ENCODE results near the gene GPC6. TPM values are rescaled to one million over a fixed set of nuclear protein-coding genes. Genes with fewer than 3 reads are reported as not detected.

Gene GPC6
- total and polyA plus RNA-seq, 9 of the 15 experiments (the other 6 are each of a cell fraction or from before 2014, with no cell fraction given): under 0.01 to 0.20 (median 0.01) TPM; not detected in 4

DNA sequence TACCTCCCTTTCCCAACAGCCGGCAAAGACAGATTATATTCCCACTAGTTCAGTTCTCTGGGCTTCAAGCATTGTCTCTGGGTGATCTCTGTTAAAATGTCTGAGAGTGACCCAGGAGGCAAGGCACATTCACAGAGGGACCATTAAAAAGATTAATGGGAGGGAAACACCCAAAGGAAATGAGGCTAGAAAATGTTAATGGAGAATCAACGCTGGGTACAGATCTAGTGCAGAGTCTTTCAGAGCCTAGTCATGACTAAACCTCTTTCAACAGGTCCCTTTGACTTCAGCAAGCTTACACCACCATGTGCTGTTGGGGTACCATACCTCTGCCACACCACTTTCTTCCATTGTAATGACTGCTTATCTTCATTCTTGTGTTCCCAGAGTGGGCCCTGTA lies 894.3 kb downstream of the GPC6 start (continued):
- TF ChIP-seq, protein P1, sequence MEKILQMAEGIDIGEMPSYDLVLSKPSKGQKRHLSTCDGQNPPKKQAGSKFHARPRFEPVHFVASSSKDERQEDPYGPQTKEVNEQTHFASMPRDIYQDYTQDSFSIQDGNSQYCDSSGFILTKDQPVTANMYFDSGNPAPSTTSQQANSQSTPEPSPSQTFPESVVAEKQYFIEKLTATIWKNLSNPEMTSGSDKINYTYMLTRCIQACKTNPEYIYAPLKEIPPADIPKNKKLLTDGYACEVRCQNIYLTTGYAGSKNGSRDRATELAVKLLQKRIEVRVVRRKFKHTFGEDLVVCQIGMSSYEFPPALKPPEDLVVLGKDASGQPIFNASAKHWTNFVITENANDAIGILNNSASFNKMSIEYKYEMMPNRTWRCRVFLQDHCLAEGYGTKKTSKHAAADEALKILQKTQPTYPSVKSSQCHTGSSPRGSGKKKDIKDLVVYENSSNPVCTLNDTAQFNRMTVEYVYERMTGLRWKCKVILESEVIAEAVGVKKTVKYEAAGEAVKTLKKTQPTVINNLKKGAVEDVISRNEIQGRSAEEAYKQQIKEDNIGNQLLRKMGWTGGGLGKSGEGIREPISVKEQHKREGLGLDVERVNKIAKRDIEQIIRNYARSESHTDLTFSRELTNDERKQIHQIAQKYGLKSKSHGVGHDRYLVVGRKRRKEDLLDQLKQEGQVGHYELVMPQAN (IDR thresholded peaks at IDR 0.05; ENCODE audit: borderline replicate concordance): no peak
- TF ChIP-seq BRD9 (IDR thresholded peaks at IDR 0.05; ENCODE audit: low read depth, partially characterized antibody) (no peak), SRSF3 (IDR thresholded peaks at IDR 0.05; ENCODE audit: insufficient read depth, low read length) (no peak), ZNF324 (CRISPR knock-in tag; IDR thresholded peaks at IDR 0.05) (no peak), IRF2 (CRISPR knock-in tag; IDR thresholded peaks at IDR 0.05) (no peak), ZNF217 (CRISPR knock-in tag; IDR thresholded peaks at IDR 0.05) (no peak), ARNT (IDR thresholded peaks at IDR 0.05) (no peak)

DNA sequence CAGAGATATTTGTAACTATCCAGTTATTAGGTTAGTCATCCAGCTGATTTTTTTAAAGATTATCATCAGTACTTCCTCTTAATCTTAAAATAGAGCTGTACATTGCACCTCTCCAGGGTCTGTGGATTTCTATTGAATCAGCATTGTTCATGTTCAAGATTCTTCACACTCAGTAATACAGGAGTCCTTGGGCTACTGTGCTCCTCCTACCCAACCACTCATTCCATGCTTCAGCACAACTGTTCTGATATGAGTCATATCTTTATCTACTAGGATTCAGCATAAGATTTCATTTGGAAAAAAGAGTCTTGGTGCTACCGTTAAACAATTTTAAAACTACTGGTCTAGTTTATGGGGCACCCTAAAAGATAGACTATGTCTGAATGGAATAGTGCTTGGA lies 895.1 kb downstream of the GPC6 start:
- Histone ChIP-seq H3K9me1 (ENCODE audit: control insufficient read depth, insufficient read depth, low read length) (no peaks in the 10 kb centered on the region), H3K9ac (ENCODE audit: insufficient read depth in 1 of 2, low read depth in 2 of 2, low read length in 2 of 2) (no peak overlapping the region), H3K36me3 (ENCODE audit: control insufficient read depth, insufficient read depth, low read length) (no peaks in the 10 kb centered on the region), H3K79me2 (ENCODE audit: control insufficient read depth, insufficient read depth, low read length) (no peaks in the 10 kb centered on the region), H3K9me3 (replicated peaks; ENCODE audit: control insufficient read depth, insufficient read depth, low read depth, low read length) (no peaks in the 10 kb centered on the region), H2AFZ (ENCODE audit: low read depth, low read length) (no peak overlapping the region), H4K20me1 (replicated peaks; ENCODE audit: control insufficient read depth, insufficient read depth, low read length) (no peaks in the 10 kb centered on the region), H3K27ac (ENCODE audit: extremely low read depth, low read depth, low read length) (no peak overlapping the region), H3K4me3 (no peak overlapping the region), H3K4me1 (replicated peaks in 1 of 2; ENCODE audit: control insufficient read depth in 2 of 2, insufficient read depth in 2 of 2, low read length in 2 of 2) (no peaks in the 10 kb centered on the region), H3K4me2 (ENCODE audit: insufficient read depth, low read length) (no peak overlapping the region), H3K27me3 (ENCODE audit: control insufficient read depth in 2 of 2, insufficient read depth in 2 of 2, low read length in 2 of 2) (no peaks in the 10 kb centered on the region)
- FAIRE-seq: no peak
- intact Hi-C loops (cut with micrococcal nuclease) (no loop called here), in situ Hi-C loops (cut with MboI) (no loop called here)
- BruUV-seq (replicated peaks): no TSS peak
- no peak for ATAC-seq
- ChIA-PET CTCF (ENCODE audit: low intra/inter-chr PET ratio) (no interaction called here), POLR2A (no interaction called here)
- 0% methylated on average over 1 of the region's 1 CpG for WGBS (ENCODE audit: insufficient coverage, low coverage, missing lambda C conversion rate)
- no peak for DNase-seq (ENCODE audit: extremely low read depth in 1 of 4, low spot score in 3 of 4)
- TF ChIP-seq, protein P2, sequence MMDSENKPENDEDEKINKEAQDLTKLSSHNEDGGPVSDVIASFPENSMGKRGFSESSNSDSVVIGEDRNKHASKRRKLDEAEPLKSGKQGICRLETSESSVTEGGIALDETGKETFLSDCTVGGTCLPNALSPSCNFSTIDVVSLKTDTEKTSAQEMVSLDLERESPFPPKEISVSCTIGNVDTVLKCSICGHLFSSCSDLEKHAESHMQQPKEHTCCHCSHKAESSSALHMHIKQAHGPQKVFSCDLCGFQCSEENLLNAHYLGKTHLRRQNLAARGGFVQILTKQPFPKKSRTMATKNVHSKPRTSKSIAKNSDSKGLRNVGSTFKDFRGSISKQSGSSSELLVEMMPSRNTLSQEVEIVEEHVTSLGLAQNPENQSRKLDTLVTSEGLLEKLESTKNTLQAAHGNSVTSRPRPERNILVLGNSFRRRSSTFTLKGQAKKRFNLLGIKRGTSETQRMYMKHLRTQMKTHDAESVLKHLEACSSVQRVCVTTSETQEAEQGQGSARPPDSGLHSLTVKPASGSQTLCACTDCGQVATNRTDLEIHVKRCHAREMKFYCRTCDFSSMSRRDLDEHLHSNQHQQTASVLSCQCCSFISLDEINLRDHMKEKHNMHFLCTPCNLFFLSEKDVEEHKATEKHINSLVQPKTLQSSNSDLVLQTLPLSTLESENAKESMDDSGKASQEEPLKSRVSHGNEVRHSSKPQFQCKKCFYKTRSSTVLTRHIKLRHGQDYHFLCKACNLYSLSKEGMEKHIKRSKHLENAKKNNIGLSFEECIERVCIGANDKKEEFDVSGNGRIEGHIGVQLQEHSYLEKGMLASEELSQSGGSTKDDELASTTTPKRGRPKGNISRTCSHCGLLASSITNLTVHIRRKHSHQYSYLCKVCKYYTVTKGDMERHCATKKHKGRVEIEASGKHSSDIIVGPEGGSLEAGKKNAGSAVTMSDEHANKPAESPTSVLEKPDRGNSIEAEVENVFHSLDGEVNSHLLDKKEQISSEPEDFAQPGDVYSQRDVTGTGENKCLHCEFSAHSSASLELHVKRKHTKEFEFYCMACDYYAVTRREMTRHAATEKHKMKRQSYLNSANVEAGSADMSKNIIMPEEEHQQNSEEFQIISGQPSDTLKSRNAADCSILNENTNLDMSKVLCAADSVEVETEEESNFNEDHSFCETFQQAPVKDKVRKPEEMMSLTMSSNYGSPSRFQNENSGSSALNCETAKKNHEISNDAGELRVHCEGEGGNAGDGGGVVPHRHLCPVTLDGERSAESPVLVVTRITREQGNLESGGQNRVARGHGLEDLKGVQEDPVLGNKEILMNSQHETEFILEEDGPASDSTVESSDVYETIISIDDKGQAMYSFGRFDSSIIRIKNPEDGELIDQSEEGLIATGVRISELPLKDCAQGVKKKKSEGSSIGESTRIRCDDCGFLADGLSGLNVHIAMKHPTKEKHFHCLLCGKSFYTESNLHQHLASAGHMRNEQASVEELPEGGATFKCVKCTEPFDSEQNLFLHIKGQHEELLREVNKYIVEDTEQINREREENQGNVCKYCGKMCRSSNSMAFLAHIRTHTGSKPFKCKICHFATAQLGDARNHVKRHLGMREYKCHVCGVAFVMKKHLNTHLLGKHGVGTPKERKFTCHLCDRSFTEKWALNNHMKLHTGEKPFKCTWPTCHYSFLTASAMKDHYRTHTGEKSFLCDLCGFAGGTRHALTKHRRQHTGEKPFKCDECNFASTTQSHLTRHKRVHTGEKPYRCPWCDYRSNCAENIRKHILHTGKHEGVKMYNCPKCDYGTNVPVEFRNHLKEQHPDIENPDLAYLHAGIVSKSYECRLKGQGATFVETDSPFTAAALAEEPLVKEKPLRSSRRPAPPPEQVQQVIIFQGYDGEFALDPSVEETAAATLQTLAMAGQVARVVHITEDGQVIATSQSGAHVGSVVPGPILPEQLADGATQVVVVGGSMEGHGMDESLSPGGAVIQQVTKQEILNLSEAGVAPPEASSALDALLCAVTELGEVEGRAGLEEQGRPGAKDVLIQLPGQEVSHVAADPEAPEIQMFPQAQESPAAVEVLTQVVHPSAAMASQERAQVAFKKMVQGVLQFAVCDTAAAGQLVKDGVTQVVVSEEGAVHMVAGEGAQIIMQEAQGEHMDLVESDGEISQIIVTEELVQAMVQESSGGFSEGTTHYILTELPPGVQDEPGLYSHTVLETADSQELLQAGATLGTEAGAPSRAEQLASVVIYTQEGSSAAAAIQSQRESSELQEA (IDR thresholded peaks at IDR 0.05; ENCODE audit: low read depth): no peak
- TF ChIP-seq ZFP36 (IDR thresholded peaks at IDR 0.05; ENCODE audit: low read depth, low read length, partially characterized antibody): no peak
- TF ChIP-seq, protein P3, sequence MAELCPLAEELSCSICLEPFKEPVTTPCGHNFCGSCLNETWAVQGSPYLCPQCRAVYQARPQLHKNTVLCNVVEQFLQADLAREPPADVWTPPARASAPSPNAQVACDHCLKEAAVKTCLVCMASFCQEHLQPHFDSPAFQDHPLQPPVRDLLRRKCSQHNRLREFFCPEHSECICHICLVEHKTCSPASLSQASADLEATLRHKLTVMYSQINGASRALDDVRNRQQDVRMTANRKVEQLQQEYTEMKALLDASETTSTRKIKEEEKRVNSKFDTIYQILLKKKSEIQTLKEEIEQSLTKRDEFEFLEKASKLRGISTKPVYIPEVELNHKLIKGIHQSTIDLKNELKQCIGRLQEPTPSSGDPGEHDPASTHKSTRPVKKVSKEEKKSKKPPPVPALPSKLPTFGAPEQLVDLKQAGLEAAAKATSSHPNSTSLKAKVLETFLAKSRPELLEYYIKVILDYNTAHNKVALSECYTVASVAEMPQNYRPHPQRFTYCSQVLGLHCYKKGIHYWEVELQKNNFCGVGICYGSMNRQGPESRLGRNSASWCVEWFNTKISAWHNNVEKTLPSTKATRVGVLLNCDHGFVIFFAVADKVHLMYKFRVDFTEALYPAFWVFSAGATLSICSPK (IDR thresholded peaks at IDR 0.05; ENCODE audit: borderline replicate concordance): no peak
- no peak for TF ChIP-seq TRIM24 (IDR thresholded peaks at IDR 0.05)
